CD4-positive, alpha-beta T cell treated with Interleukin-17A for 4 hours (primary cell): ENCODE results near the gene KANK3.
"Not testable (repeated sequence)": the region's sequence is repeated elsewhere in the genome, so short reads cannot be mapped to it uniquely, and the experiment has no call there.

Experiments
- DNase-seq: peaks from one replicate; pipeline ENCODE4 v3.0.0-alpha.2; 2020; ENCODE audit warnings: mixed read lengths

The KANK3 gene

GRCh38 chr19:8336660-8337059, 6.4 kb downstream of the KANK3 start:
- no peak for DNase-seq

DNA sequence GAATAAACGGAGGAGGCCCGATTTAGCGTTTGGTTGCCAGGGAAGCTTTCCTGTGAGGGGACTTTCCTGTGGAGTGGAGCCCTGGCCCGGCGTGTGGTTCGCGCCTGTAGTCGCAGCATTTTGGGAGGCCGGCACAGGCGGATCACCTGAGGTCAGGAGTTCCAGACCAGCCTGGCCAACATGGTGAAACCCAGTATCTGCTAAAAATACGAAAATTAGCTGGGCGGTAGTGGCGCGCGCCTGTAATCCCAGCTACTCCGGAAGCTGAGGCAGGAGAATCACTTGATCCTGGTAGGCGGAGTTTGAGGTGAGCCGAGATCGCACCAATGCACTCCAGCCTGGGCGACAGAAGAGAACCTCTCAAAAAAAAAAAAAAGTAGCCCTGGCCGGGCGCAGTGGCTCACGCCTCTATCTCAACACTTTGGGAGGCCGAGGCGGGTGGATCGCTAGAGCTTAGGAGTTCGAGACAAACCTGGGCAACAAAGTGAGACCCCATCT, 6.9 kb downstream of the KANK3 start:
- DNase-seq = no peak

DNA sequence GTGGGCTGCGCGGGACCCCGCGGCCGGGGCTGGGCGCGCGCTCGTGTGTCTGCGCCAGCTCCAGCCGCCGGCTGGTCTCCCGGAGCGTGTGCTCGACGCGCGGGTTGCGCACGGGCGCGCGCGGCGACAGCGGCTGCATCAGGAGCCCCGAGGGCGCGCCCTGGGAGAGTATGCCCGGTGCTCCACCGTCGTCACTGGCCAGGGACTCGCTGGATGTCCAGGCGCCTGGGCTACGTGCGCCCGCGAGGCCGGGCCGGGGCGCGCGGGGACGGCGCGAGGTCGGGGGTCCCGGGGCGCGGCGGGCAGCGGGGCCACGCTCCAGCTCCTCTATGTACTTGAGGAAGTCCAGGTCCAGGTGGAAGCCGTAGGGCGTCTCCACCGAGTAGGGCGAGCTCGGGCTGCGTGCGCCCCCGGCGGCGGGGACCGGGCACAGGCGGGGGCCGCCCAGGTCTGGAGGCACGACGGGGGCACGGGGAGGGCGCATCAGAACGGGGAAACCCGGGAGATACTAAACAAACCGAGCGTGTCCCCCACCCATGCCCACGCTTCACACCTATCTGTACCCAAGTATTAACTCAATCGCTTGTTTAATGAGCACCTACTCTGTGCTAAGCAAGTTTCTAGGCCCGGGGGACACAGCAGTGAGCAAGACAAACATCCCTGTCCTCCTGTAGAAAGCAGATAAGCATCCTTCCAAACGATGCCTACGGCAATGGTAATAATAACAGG, 7.6 kb downstream of the KANK3 start:
- DNase-seq = peak; percentile 27

DNA sequence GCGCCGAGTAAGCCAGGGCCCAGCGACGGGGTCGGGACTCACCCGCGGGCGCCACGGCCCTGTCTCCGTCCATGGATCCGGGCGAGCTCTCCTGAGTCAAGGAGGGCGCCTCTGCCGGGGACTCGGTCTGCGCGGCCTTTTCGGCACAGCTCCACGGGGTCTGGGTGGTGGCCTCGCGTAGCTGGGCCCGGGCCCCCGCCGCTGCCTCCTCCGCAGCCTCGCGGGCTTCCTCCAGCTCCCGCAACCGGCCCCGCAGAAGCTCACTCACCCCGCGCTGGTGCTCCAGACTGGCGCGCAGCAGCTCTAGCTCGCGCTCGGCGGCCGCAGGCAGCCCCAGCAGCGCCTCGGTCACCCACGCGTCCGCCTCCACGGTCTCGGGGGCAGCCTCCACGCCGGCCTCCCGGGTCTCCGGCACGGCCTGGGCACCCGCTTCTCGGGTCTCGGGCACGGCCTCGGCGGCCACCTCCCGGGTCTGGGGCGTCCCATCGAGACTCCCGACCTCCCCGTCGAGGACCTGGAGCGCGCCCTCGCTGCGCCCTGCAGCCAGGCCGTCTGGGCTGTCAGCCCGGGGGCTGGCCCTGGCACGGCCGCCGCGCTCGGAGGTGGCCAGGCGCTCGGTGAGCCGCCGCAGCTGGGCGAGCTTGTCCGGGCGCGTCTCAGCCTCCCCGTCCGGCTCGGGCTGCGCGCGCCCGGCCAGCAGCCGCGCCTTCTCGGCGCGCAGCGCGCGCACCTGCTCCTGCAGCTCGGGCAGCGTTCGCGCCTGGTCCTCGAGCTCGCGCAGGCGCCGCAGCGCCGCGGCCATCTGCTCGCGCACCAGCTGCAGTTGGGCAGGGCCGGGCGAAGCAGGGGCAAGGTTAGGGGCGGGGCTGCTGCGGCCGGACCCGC, 8.4 kb downstream of the KANK3 start:
- DNase-seq = no peak

DNA sequence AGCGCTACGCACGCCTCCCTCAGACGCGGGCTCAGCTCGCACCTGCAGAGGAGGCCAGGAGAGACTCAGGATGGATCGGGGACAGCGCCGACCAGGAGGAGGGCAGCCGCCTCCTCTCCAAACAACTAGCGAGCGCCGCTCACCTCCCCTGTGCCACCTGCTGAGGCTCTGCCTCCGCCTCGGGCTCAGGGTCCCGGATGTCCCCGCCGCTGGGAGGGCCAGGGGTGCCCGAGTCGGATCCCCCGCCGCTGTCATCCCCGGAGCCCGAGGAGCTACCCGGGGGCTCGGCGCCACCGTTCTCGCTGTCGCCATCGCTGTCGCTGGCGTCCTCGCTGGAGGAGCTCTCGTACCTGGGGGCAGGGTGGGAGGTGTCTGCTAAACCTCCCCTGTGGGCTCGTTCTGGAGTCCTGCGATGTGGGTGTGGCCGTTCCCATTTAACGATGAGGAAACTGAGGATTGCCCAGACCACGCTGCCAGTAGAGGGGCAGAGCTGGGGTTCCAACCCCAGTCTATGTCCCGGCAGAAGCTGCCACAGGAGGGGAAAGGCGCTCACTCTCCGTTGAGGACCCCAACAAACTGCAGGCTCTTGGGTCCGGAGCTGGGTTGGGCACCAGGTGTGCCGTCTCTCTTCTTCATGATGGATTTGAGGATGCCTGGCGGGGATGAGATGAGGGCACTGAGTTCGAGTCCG, 9.2 kb downstream of the KANK3 start:
- no peak for DNase-seq

DNA sequence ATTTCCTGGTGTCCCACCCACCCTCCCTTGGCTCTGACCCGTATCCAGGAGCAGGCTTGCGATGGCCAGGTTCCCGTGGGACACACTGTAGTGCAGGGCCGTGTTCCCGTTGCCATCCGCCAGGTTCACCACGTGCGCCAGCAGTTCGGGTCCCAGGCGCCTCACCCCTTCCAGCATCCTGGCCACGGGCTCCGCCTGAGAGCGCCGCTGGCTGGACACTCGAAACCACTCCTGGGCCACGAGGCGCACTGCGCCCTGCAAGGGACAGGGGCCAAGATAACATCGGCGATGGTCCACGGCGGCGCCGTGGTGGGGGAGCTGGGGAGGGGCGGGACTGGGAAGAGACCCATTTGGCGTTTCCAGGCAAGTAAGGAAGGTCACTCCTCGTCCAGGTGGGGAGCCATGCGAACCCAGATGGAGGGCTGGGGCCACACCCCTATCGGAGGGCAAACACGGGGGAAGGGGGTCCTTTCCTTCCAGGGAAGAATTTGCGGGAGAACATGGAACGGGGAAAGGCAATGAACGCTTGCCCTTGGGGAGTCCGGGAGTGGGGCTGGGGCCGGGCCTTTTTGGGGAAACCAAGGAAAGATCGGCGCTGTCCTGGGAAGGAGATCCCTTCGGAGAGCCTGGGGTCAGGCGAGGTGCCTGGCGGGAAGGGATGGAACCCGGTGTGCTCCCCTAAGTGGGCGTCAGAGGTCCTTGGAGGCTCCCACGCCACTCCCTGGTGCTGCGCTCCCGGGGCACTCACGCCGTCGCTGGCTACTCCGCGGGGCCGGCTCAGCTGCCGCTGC, 9.9 kb downstream of the KANK3 start:
- DNase-seq = no peak

DNA sequence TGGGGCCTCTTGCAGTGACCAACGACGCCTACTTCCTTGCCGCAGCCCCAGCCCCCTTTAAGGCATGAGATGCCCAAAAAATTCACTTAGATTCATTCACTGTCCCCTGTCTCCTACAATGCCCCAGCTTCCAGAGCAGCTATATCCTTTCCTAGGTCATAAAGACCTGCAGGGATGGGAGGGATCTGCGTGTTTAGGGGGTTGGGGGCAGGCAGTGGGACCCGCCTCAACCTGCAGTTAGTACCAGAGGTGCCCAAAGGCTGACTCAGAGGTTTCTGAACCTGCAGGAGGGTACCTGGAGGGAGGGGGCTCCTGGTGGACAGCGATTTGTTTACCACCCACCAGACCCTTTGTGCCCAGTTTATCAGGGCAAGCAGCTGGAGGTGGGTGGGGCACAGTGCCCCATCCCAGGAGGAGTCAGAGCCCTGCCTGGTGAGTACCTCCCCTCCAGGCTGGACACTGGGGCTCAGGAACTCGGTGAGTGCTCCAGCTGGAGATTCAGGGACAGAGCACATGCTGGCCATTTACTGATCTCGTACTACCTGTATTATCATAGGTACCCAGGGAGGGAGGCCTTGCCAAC, 11.7 kb downstream of the KANK3 start:
- no peak for DNase-seq

- no peak for DNase-seq
Measured at GRCh38 chr19:8329996-8330395, 13.1 kb downstream of the KANK3 start.

- no peak for DNase-seq
Measured at GRCh38 chr19:8325454-8325853, 17.6 kb downstream of the KANK3 start.

GRCh38 chr19:8324186-8325050, 18.6 kb downstream of the KANK3 start:
- DNase-seq = no peak

- DNase-seq = no peak
Measured at GRCh38 chr19:8323781-8324185, 19.3 kb downstream of the KANK3 start.

GRCh38 chr19:8322638-8322997, 20.4 kb downstream of the KANK3 start:
- no peak for DNase-seq

- DNase-seq = no peak
Measured at GRCh38 chr19:8321986-8322637, 20.9 kb downstream of the KANK3 start.

GRCh38 chr19:8321067-8321985, 21.7 kb downstream of the KANK3 start, which contains the start of the genes NDUFA7 and RPS28:
Gene NDUFA7, minus strand, starts transcription at chr19:8321375. Its CDS starts 17 bp downstream, at chr19:8321358.
Gene RPS28, plus strand, starts transcription at chr19:8321496. Its CDS starts 35 bp downstream, at chr19:8321531.
- DNase-seq = peak; percentile 98

DNA sequence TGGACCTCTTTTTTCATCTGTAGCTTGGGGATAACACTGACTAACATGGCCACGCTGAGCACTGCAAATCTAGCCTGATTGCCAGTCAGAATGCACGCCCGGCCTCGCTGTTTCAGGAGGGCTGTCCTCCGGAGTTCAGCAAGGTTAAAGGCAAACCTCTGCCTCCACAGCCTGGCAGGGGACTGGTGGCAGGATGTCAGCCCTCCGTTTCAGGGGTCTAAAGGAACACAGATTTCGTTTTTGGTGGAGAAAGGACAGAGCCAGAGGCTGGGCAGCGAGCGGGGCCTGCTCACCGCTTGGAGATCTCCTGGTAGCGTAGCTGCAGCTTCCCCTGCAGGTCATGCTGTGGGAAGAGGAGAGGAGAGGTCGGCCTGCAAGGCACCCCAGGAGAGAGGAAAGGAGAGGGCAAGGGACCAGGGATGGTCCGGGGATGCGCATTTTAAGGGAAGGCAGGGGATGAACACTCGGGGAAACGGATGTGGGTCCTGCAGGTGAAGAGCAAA, 22.4 kb downstream of the KANK3 start:
- no peak for DNase-seq

DNA sequence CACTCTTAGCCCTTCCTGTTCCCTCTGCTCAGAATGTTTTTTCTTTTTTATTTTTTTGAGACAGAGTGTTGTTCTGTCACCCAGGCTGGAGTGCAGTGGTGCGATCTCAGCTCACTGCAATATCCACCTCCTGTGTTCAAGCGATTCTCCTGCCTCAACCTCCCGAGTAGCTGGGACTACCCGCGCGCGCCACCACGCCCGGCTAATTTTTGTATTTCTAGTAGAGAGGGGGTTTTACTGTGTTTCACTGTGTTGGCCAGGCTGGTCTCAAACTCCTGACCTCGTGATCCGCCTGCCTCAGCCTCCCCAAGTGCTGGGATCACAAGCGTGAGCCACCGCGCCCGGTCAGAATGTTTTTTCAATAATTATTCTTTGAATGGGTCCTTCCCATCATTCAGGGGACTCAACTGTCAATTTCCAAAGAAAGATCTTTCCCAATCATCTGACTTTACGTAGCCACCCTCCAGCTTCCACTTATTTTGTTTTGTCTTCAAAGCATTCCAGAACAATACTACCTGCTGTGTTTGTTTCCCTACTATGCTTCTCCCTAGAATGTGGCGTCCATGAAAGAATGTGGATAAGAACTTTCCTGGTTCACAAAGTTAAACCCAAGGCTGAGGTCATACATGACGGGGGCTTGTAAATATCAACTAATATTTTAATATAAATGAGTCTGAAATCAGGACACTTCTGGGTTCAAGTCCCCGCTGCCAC, 23.1 kb downstream of the KANK3 start:
- DNase-seq = no peak

GRCh38 chr19:8318835-8319234, 24.2 kb downstream of the KANK3 start:
- not testable (repeated sequence) for DNase-seq
